HEK293T (cell line): ENCODE results near the gene FAM174B.

Experiments
- BHLHE40 ChIP-seq: fragments of 450-650 bp; IDR thresholded peaks from 2 replicates; pipeline ENCODE4 v1.6.1; 2016; ENCODE audit warnings: mild to moderate bottlenecking, moderate library complexity, borderline replicate concordance
- FOXA1 ChIP-seq: fragments of 450-650 bp; IDR thresholded peaks from 2 replicates; pipeline ENCODE4 v1.6.1; 2016; ENCODE audit warnings: mild to moderate bottlenecking
- FOXK2 ChIP-seq: fragments of 450-650 bp; IDR thresholded peaks from 2 replicates; pipeline ENCODE4 v1.6.1; 2016; ENCODE audit warnings: mild to moderate bottlenecking
- HDGF ChIP-seq: fragments of 450-650 bp; IDR thresholded peaks from 2 replicates; pipeline ENCODE4 v1.6.1; 2017; ENCODE audit warnings: antibody characterized with exemption, borderline replicate concordance
- LEF1 ChIP-seq: fragments of 450-650 bp; IDR thresholded peaks from 2 replicates; pipeline ENCODE4 v1.6.1; 2017; ENCODE audit warnings: mild to moderate bottlenecking, borderline replicate concordance
- PKNOX1 ChIP-seq: fragments of 450-650 bp; IDR thresholded peaks from 2 replicates; pipeline ENCODE4 v1.6.1; 2016
- SP1 ChIP-seq: fragments of 450-650 bp; IDR thresholded peaks from 2 replicates; pipeline ENCODE4 v1.6.1; 2017
- SUZ12 ChIP-seq: fragments of 450-650 bp; IDR thresholded peaks from 2 replicates; pipeline ENCODE4 v1.6.1; 2016; ENCODE audit warnings: mild to moderate bottlenecking
- ZNF384 ChIP-seq: fragments of 450-650 bp; IDR thresholded peaks from 2 replicates; pipeline ENCODE4 v1.6.1; 2016

GRCh38 chr15:92651877-92652575 lies 3.5 kb downstream of the FAM174B start:
- TF ChIP-seq SP1 (no peak), SUZ12 (no peak), HDGF (no peak), FOXA1 (no peak), LEF1 (no peak), ZNF384 (no peak), FOXK2 (no peak), PKNOX1 (no peak), BHLHE40 (no peak)
